Esophagus squamous epithelium (tissue), 4 donors: ENCODE data around the gene DRAP1.

Source experiments
- POLR2A ChIP-seq, 4 donors: fragments of 450-650 bp; IDR thresholded peaks; one replicate each; pipeline ENCODE4 v1.6.1; 2017; ENCODE audit warnings: antibody characterized with exemption in 4 of 4, mild to moderate bottlenecking in 4 of 4, moderate library complexity in 3 of 4
- TF ChIP-seq, protein P1 (sequence below), 6 experiments: fragments of 450-650 bp in 4 of 6; fragments of 200-600 bp in 2 of 6; sonication (generic) in 2 of 6; IDR thresholded peaks; one replicate each; pipeline ENCODE4 v1.5.1; 2016 to 2019; ENCODE audit warnings: antibody characterized with exemption in 6 of 6, mild to moderate bottlenecking in 4 of 6, moderate library complexity in 4 of 6

DNA sequence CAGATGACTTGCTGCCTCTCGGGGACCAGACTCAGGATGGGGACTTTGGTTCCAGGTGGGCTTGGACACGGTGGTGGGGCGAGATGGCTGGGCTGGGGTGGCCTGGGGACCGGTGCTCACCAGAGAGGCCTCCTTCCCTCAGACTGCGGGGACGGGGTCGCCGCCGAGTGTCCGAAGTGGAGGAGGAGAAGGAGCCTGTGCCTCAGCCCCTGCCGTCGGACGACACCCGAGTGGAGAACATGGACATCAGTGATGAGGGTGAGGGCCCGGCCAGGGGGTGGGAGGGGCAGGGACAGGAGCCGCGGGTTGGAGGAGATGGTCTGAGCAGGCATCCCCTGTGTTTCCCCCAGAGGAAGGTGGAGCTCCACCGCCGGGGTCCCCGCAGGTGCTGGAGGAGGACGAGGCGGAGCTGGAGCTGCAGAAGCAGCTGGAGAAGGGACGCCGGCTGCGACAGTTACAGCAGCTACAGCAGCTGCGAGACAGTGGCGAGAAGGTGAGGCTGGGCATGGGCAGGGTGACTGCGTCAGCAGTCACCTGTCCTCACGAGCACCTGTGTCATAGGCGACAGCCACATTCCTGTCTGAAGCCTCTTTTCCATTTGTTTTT, 48.2 kb downstream of the DRAP1 start:
- TF ChIP-seq POLR2A (IDR thresholded peaks at IDR 0.05): no peak
- TF ChIP-seq, protein P1, sequence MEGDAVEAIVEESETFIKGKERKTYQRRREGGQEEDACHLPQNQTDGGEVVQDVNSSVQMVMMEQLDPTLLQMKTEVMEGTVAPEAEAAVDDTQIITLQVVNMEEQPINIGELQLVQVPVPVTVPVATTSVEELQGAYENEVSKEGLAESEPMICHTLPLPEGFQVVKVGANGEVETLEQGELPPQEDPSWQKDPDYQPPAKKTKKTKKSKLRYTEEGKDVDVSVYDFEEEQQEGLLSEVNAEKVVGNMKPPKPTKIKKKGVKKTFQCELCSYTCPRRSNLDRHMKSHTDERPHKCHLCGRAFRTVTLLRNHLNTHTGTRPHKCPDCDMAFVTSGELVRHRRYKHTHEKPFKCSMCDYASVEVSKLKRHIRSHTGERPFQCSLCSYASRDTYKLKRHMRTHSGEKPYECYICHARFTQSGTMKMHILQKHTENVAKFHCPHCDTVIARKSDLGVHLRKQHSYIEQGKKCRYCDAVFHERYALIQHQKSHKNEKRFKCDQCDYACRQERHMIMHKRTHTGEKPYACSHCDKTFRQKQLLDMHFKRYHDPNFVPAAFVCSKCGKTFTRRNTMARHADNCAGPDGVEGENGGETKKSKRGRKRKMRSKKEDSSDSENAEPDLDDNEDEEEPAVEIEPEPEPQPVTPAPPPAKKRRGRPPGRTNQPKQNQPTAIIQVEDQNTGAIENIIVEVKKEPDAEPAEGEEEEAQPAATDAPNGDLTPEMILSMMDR (IDR thresholded peaks at IDR 0.05): no peak
